CD4-positive, alpha-beta T cell (primary cell): ENCODE measurements around the gene MAP1B. TPM values are rescaled to one million over a fixed set of nuclear protein-coding genes. Genes with fewer than 3 reads are reported as not detected.

Source experiments
- ATAC-seq: fragments of 200-7000 bp; cut with Tn5 transposase; one replicate; pipeline ENCODE4 v1.10.0; 2022; ENCODE audit warnings: mild to moderate bottlenecking; ENCODE audit not compliant: poor library complexity
- CTCF ChIA-PET: fragments of 350-600 bp; sonication (Branson Sonifier 250); formaldehyde crosslinking; loops from one replicate; lab custom pipeline; 2021; ENCODE audit warnings: antibody characterized with exemption, inconsistent platforms; lab: Charles Lee
- POLR2A ChIA-PET: fragments of 350-600 bp; sonication (Branson Sonifier 250); formaldehyde crosslinking; loops from one replicate; lab custom pipeline; 2021; ENCODE audit warnings: antibody characterized with exemption, inconsistent platforms; lab: Charles Lee
- DNase-seq, 14 experiments: peaks; one replicate each; pipeline ENCODE4 v3.0.0-alpha.2; 2013 to 2020; ENCODE audit warnings: mixed read lengths in 2 of 14
- H3K27ac ChIP-seq, 2 donors: one replicate each; pipeline versions ENCODE4 v1.5.1 to v1.7.0; 2013; ENCODE audit warnings: low read length in 2 of 2, low read depth in 1 of 2, mild to moderate bottlenecking in 1 of 2
- H3K27me3 ChIP-seq, 2 experiments: 1 replicate in 1 of 2; 2 replicates in 1 of 2; pipeline versions ENCODE4 v1.6.1 to v1.7.0; 2013; ENCODE audit warnings: low read length in 2 of 2, control low read depth in 1 of 2, mild to moderate bottlenecking in 1 of 2, moderate library complexity in 1 of 2; ENCODE audit not compliant: insufficient read depth in 2 of 2, control insufficient read depth in 1 of 2
- H3K36me3 ChIP-seq: one replicate; pipeline ENCODE4 v1.6.1; 2013; ENCODE audit warnings: low read length, control low read depth; ENCODE audit not compliant: insufficient read depth
- H3K4me1 ChIP-seq: one replicate; pipeline ENCODE4 v1.6.1; 2013; ENCODE audit warnings: low read length, control low read depth; ENCODE audit not compliant: insufficient read depth
- H3K4me3 ChIP-seq: one replicate; pipeline ENCODE4 v1.5.1; 2013; ENCODE audit warnings: mild to moderate bottlenecking, low read length, moderate library complexity
- H3K9me3 ChIP-seq, 2 experiments: 1 replicate in 1 of 2; 2 replicates in 1 of 2; pipeline versions ENCODE4 v1.6.1 to v1.7.0; 2013; ENCODE audit warnings: low read length in 2 of 2, mild to moderate bottlenecking in 2 of 2, control low read depth in 1 of 2, moderate library complexity in 1 of 2; ENCODE audit not compliant: control insufficient read depth in 1 of 2, insufficient read depth in 1 of 2
- H3K27ac Mint-ChIP-seq: one replicate; pipeline ENCODE4 v1.8.0; 2020; ENCODE audit warnings: mixed read lengths
- H3K27me3 Mint-ChIP-seq: one replicate; pipeline ENCODE4 v1.8.0; 2021; ENCODE audit warnings: mixed read lengths
- H3K36me3 Mint-ChIP-seq: one replicate; pipeline ENCODE4 v1.8.0; 2021; ENCODE audit warnings: low read depth, mixed read lengths
- H3K4me1 Mint-ChIP-seq: one replicate; pipeline ENCODE4 v1.8.0; 2021; ENCODE audit warnings: low read depth, mixed read lengths
- H3K4me3 Mint-ChIP-seq: one replicate; pipeline ENCODE4 v1.8.0; 2020; ENCODE audit warnings: mild to moderate bottlenecking, mixed read lengths
- H3K9me3 Mint-ChIP-seq: one replicate; pipeline ENCODE4 v1.8.0; 2020; ENCODE audit warnings: mixed read lengths
- CTCF ChIP-seq: fragments of 200-600 bp; IDR thresholded peaks from one replicate; pipeline ENCODE4 v1.8.0; 2022; ENCODE audit warnings: antibody characterized with exemption, mild to moderate bottlenecking
- intact Hi-C, 2 experiments: fragments of 100-400 bp; cut with DNase I in 1 of 2; cut with micrococcal nuclease in 1 of 2; formaldehyde crosslinking; loops; one replicate each; pipeline versions ENCODE4 v1.15.1 to v1.9.0; 2023 to 2025; cut with DNase I, micrococcal nuclease
- total RNA-seq, 174 experiments: library from RNA in 2 of 174; stranded (reverse) in 2 of 174; gene quantifications; one replicate each; pipeline ENCODE4 v1.2.3 and lab custom pipeline; 2021 to 2026

The MAP1B gene
- total RNA-seq, 2 experiments from 2014 or later: 0.03 to 0.06 TPM

GRCh38 chr5:72129725-72130124 is 22.4 kb downstream of the MAP1B start:
- peaks cover 58% of the 10 kb centered on the region for H3K27me3 Mint-ChIP-seq
- POLR2A ChIA-PET: no interaction called here
- no peaks in the 10 kb centered on the region for H3K36me3 Mint-ChIP-seq
- Histone ChIP-seq H3K27me3 (peaks cover 3 to 20% of the 10 kb centered on the region in 2 experiments), H3K36me3 (no peaks in the 10 kb centered on the region), H3K9me3 (no peaks in the 10 kb centered on the region), H3K27ac (no peak overlapping the region), H3K4me3 (no peak overlapping the region), H3K4me1 (no peaks in the 10 kb centered on the region)
- DNase-seq: no peak
- no peaks in the 10 kb centered on the region for H3K4me1 Mint-ChIP-seq
- CTCF ChIA-PET: no interaction called here
- H3K9me3 Mint-ChIP-seq: no peaks in the 10 kb centered on the region
- no peak overlapping the region for H3K27ac Mint-ChIP-seq
- intact Hi-C loops: no loop called here
- no peak for TF ChIP-seq CTCF
- H3K4me3 Mint-ChIP-seq: no peak overlapping the region
- ATAC-seq: no peak

GRCh38 chr5:72130351-72130761 is 23.1 kb downstream of the MAP1B start:
- intact Hi-C loops: no loop called here
- DNase-seq: no peak
- TF ChIP-seq CTCF: no peak
- no peaks in the 10 kb centered on the region for H3K4me1 ChIP-seq
- no peaks in the 10 kb centered on the region for H3K4me1 Mint-ChIP-seq
- H3K4me3 Mint-ChIP-seq: no peak overlapping the region
- peaks cover 52% of the 10 kb centered on the region for H3K27me3 Mint-ChIP-seq
- ChIA-PET POLR2A (no interaction called here), CTCF (no interaction called here)
- no peak overlapping the region for H3K27ac ChIP-seq
- H3K4me3 ChIP-seq: no peak overlapping the region
- no peak overlapping the region for H3K27ac Mint-ChIP-seq
- H3K27me3 ChIP-seq: peaks cover 3 to 24% of the 10 kb centered on the region in 2 experiments
- H3K9me3 ChIP-seq: no peaks in the 10 kb centered on the region
- no peak for ATAC-seq
- no peaks in the 10 kb centered on the region for H3K36me3 Mint-ChIP-seq
- no peaks in the 10 kb centered on the region for H3K36me3 ChIP-seq
- H3K9me3 Mint-ChIP-seq: no peaks in the 10 kb centered on the region

- Histone ChIP-seq H3K36me3 (no peaks in the 10 kb centered on the region), H3K27ac (no peak overlapping the region), H3K4me3 (no peak overlapping the region), H3K9me3 (no peaks in the 10 kb centered on the region), H3K27me3 (peaks cover 0 to 26% of the 10 kb centered on the region in 2 experiments), H3K4me1 (no peaks in the 10 kb centered on the region)
- ChIA-PET CTCF (no interaction called here), POLR2A (no interaction called here)
- intact Hi-C loops: no loop called here
- Mint-ChIP-seq H3K4me3 (no peak overlapping the region), H3K9me3 (no peaks in the 10 kb centered on the region), H3K4me1 (no peaks in the 10 kb centered on the region), H3K27ac (no peak overlapping the region), H3K36me3 (no peaks in the 10 kb centered on the region), H3K27me3 (peaks cover 45% of the 10 kb centered on the region)
- ATAC-seq: no peak
- TF ChIP-seq CTCF: no peak
- no peak for DNase-seq
Measured at GRCh38 chr5:72133212-72133990, 26.1 kb downstream of the MAP1B start.
